ENCODE data around the gene BARX1. TPM values are rescaled to one million over a fixed set of nuclear protein-coding genes. Genes with fewer than 3 reads are reported as not detected.

BARX1 gene
- total and polyA plus RNA-seq, 12 donors, result 0.32 TPM; not detected in 11

DNA sequence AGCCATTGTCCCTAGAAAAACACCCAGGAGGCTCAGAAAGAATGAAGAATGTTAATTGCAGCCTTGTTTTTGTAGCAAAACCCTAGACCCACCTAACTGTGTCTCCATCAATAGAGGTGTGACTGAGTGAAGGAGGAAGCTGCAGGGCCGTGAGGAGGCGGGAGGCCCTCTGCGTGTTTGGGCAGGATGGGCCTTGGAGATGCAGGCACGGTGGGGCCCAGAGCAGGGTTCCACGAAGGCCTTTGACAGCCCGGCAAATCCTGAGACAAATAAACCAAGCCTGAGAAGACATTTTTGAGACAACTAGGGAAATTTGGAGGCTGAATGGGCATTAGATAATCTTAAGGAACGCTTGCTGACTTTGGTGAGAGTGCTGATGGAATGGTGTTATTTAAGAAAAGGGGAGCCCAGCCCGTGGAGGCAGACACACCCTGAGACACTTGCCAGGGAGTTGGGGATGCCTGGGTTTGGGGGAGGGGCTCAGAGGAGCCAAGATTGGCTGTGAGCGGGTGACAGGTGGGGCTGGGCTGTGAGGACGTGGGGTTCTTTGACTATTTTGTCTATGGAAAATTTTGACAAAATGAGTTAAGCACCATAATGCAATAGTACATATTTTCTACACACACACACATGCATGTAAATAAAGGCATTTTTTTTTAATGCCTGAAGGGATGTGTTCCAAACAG, 48.8 kb downstream of the BARX1 start:
- no peaks in the 10 kb centered on the region for H3K9me3 ChIP-seq (replicated peaks in 1 of 3)
- H3K36me3 ChIP-seq (replicated peaks in 1 of 2), result no peaks in the 10 kb centered on the region
- no peak overlapping the region for H3K4me3 ChIP-seq
- TF ChIP-seq, protein P1, sequence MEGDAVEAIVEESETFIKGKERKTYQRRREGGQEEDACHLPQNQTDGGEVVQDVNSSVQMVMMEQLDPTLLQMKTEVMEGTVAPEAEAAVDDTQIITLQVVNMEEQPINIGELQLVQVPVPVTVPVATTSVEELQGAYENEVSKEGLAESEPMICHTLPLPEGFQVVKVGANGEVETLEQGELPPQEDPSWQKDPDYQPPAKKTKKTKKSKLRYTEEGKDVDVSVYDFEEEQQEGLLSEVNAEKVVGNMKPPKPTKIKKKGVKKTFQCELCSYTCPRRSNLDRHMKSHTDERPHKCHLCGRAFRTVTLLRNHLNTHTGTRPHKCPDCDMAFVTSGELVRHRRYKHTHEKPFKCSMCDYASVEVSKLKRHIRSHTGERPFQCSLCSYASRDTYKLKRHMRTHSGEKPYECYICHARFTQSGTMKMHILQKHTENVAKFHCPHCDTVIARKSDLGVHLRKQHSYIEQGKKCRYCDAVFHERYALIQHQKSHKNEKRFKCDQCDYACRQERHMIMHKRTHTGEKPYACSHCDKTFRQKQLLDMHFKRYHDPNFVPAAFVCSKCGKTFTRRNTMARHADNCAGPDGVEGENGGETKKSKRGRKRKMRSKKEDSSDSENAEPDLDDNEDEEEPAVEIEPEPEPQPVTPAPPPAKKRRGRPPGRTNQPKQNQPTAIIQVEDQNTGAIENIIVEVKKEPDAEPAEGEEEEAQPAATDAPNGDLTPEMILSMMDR (IDR thresholded peaks at IDR 0.05), result no peak
- H3K27ac ChIP-seq, result no peak overlapping the region
- 62 to 75% (median 69%) methylated on average over 10 of the region's 10 CpGs for WGBS, 4 donors
- H3K27me3 ChIP-seq, result no peaks in the 10 kb centered on the region
- intact Hi-C loops (cut with DNase I), result no loop called here
- no peaks in the 10 kb centered on the region for H3K4me1 ChIP-seq (replicated peaks in 1 of 2)
- no peak for DNase-seq

DNA sequence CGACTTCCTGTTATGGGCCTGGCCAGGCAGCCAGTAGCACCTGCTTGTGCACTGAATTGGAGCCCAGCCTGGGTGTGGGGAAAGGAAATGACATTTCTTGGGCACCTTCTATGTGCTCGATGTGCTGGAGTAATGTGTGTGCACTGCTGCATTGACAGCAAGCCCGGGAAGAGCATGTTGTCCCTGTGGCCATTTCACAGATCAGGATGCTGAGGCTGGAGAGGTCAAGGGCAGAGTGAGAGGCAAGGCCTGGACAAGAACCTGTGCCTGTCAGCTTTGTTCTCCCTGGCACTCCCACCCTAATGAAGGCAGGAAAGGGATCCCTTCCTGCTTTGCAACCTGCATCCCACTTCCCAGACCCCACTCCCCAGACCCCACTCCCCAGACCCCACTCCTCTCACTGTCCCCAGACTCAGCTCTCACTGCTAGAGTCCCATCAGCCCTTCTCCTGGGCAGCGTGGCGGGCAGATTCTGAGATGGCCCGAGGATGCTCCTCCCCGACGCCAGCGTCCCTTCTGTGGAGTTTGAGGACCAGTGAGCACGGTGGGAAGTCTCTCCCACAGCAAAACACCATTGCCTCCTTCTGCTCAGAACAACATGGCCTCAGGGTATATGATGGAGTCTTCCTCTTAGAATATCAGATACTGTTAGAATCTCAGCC, 49.6 kb downstream of the BARX1 start:
- intact Hi-C loops (cut with DNase I), result no loop called here
- no peak overlapping the region for H3K4me3 ChIP-seq
- WGBS, 4 donors, result 86 to 95% (median 89%) methylated on average over 1 to 10 of the region's 10 CpGs
- TF ChIP-seq POLR2A (IDR thresholded peaks at IDR 0.05), result no peak
- TF ChIP-seq, protein P1 (IDR thresholded peaks at IDR 0.05), result no peak
- DNase-seq, result no peak
- no peaks in the 10 kb centered on the region for H3K9me3 ChIP-seq (replicated peaks in 1 of 3)
- no peak overlapping the region for H3K27ac ChIP-seq
- H3K27me3 ChIP-seq, result no peaks in the 10 kb centered on the region
- H3K36me3 ChIP-seq (replicated peaks in 1 of 2), result no peaks in the 10 kb centered on the region
- no peaks in the 10 kb centered on the region for H3K4me1 ChIP-seq (replicated peaks in 1 of 2)

GRCh38 chr9:93904649-93905472, 50.3 kb downstream of the BARX1 start:
- H3K4me3 ChIP-seq, result no peak overlapping the region
- no peaks in the 10 kb centered on the region for H3K27me3 ChIP-seq
- DNase-seq, result no peak
- no peaks in the 10 kb centered on the region for H3K36me3 ChIP-seq (replicated peaks in 1 of 2)
- intact Hi-C loops (cut with DNase I), result no loop called here
- H3K27ac ChIP-seq, result no peak overlapping the region
- TF ChIP-seq, protein P1 (IDR thresholded peaks at IDR 0.05), result no peak
- TF ChIP-seq POLR2A (IDR thresholded peaks at IDR 0.05), result no peak
- H3K4me1 ChIP-seq (replicated peaks in 1 of 2), result no peaks in the 10 kb centered on the region
- no peaks in the 10 kb centered on the region for H3K9me3 ChIP-seq (replicated peaks in 1 of 3)
- WGBS, 4 donors, result 67 to 83% (median 74%) methylated on average over 8 to 12 of the region's 12 CpGs
